Common myeloid progenitor, CD34-positive (primary cell): ENCODE measurements around the gene SH3BP4.
"Not testable (repeated sequence)": the region's sequence is repeated elsewhere in the genome, so short reads cannot be mapped to it uniquely, and the experiment has no call there.

Source experiments
- CTCF ChIA-PET: fragments of 350-600 bp; sonication (Branson Sonifier 250); formaldehyde crosslinking; loops from one replicate; lab custom pipeline; 2021; ENCODE audit warnings: antibody characterized with exemption; lab: Charles Lee
- POLR2A ChIA-PET: fragments of 350-600 bp; sonication (Branson Sonifier 250); formaldehyde crosslinking; loops from one replicate; lab custom pipeline; 2021; ENCODE audit warnings: antibody characterized with exemption; lab: Charles Lee
- DNase-seq, 3 donors: peaks; one replicate each; pipeline versions ENCODE4 v3.0.0 to v3.0.0-alpha.2; 2013
- H3K27ac ChIP-seq, 2 experiments: 1 replicate in 1 of 2; 2 replicates in 1 of 2; pipeline ENCODE4 v1.7.0; 2013; ENCODE audit warnings: inconsistent platforms in 2 of 2, low read length in 2 of 2, mild to moderate bottlenecking in 2 of 2, low read depth in 1 of 2, moderate library complexity in 1 of 2; ENCODE audit not compliant: severe bottlenecking in 2 of 2, insufficient read depth in 1 of 2, poor library complexity in 1 of 2
- H3K27me3 ChIP-seq, 5 experiments: replicated peaks in 2 of 5; 1 replicate in 3 of 5; 2 replicates in 2 of 5; pipeline versions ENCODE4 v1.6.1 to v1.7.0; 2013; ENCODE audit warnings: low read length in 4 of 5, mild to moderate bottlenecking in 2 of 5, moderate library complexity in 2 of 5, inconsistent platforms in 1 of 5; ENCODE audit not compliant: insufficient read depth in 5 of 5, control insufficient read depth in 4 of 5
- H3K36me3 ChIP-seq, 4 experiments: 1 replicate in 2 of 4; 2 replicates in 2 of 4; pipeline versions ENCODE4 v1.6.1 to v1.7.0; 2013; ENCODE audit warnings: low read length in 3 of 4, control low read depth in 1 of 4, mild to moderate bottlenecking in 1 of 4; ENCODE audit not compliant: control insufficient read depth in 4 of 4, insufficient read depth in 4 of 4
- H3K4me1 ChIP-seq, 4 experiments: 1 replicate in 3 of 4; 2 replicates in 1 of 4; pipeline versions ENCODE4 v1.6.1 to v1.7.1; 2013; ENCODE audit warnings: low read length in 3 of 4, mild to moderate bottlenecking in 3 of 4, control low read depth in 1 of 4, inconsistent platforms in 1 of 4, moderate library complexity in 1 of 4; ENCODE audit not compliant: control insufficient read depth in 4 of 4, insufficient read depth in 4 of 4; ENCODE audit errors: control extremely low read depth in 1 of 4
- H3K4me3 ChIP-seq, 7 experiments: 1 replicate in 4 of 7; 2 replicates in 3 of 7; pipeline versions ENCODE4 v1.5.1 to v1.7.0; 2013; ENCODE audit warnings: mild to moderate bottlenecking in 7 of 7, low read length in 6 of 7, moderate library complexity in 6 of 7, inconsistent platforms in 2 of 7, low read depth in 2 of 7, control low read depth in 1 of 7; ENCODE audit not compliant: insufficient read depth in 4 of 7, control insufficient read depth in 1 of 7; ENCODE audit errors: extremely low read depth in 1 of 7
- H3K9me3 ChIP-seq, 5 experiments: 1 replicate in 4 of 5; 2 replicates in 1 of 5; pipeline versions ENCODE4 v1.6.1 to v1.7.1; 2013; ENCODE audit warnings: low read length in 4 of 5, mild to moderate bottlenecking in 2 of 5, inconsistent platforms in 1 of 5, low read depth in 1 of 5, moderate library complexity in 1 of 5; ENCODE audit not compliant: control insufficient read depth in 4 of 5, insufficient read depth in 2 of 5; ENCODE audit errors: control extremely low read depth in 1 of 5
- WGBS: methylation state at CpG from one replicate; pipeline ENCODE4 v1.1.5; 2013; ENCODE audit not compliant: insufficient coverage; 5-methylcytosine and 5-hydroxymethylcytosine counted together

Gene SH3BP4

GRCh38 chr2:235054919-235055318 lies 103.1 kb downstream of the SH3BP4 start:
- H3K27me3 ChIP-seq = no peaks in the 10 kb centered on the region
- no peak overlapping the region for H3K27ac ChIP-seq
- H3K4me3 ChIP-seq = no peak overlapping the region
- POLR2A ChIA-PET = no interaction called here
- H3K4me1 ChIP-seq = peaks cover 0 to 12% (median 11%) of the 10 kb centered on the region in 4 experiments
- no peak for DNase-seq
- no peaks in the 10 kb centered on the region for H3K9me3 ChIP-seq
- CTCF ChIA-PET = interaction anchor here (0.6 to 1.4 kb wide), 5 partner anchors 12 to 509 kb away, joined by 3 to 4 read pairs (median 3); no protein-coding TSS in a partner anchor
- WGBS = 100% methylated on average over 6 of the region's 7 CpGs
- peaks cover 0 to 29% (median 11%) of the 10 kb centered on the region in 4 experiments for H3K36me3 ChIP-seq

GRCh38 chr2:235055891-235056516 lies 104.2 kb downstream of the SH3BP4 start:
- DNase-seq = peak; percentile 57 to 72 (median 72)
- no peaks in the 10 kb centered on the region for H3K27me3 ChIP-seq
- no peaks in the 10 kb centered on the region for H3K9me3 ChIP-seq
- POLR2A ChIA-PET = no interaction called here
- no peak overlapping the region for H3K4me3 ChIP-seq
- no peak overlapping the region for H3K27ac ChIP-seq
- CTCF ChIA-PET = interaction anchor here (0.9 to 1.4 kb wide), 10 partner anchors 8 to 510 kb away, joined by 3 to 5 read pairs (median 3); no protein-coding TSS in a partner anchor
- peaks cover 0 to 29% (median 11%) of the 10 kb centered on the region in 4 experiments for H3K36me3 ChIP-seq
- H3K4me1 ChIP-seq = peaks cover 0 to 8% (median 7%) of the 10 kb centered on the region in 4 experiments
- 71% methylated on average over 12 of the region's 12 CpGs for WGBS

- WGBS = 93% methylated on average over 5 of the region's 6 CpGs
- H3K27ac ChIP-seq = no peak overlapping the region
- CTCF ChIA-PET = interaction anchor here (0.6 to 1.4 kb wide), 7 partner anchors 9 to 505 kb away, joined by 3 to 4 read pairs (median 3); no protein-coding TSS in a partner anchor
- POLR2A ChIA-PET = interaction anchor here (0.6 kb wide), 1 partner anchor 497 kb away, joined by 4 read pairs; no protein-coding TSS in a partner anchor
- H3K4me1 ChIP-seq = peaks cover 0 to under 1% (median 0%) of the 10 kb centered on the region in 4 experiments
- H3K27me3 ChIP-seq = no peaks in the 10 kb centered on the region
- peaks cover 0 to 29% (median 11%) of the 10 kb centered on the region in 4 experiments for H3K36me3 ChIP-seq
- no peaks in the 10 kb centered on the region for H3K9me3 ChIP-seq
- DNase-seq = no peak
- no peak overlapping the region for H3K4me3 ChIP-seq
Measured at GRCh38 chr2:235056768-235057167, 105.0 kb downstream of the SH3BP4 start.

GRCh38 chr2:235057616-235058015 lies 105.8 kb downstream of the SH3BP4 start:
- H3K4me1 ChIP-seq, H3K27ac ChIP-seq, H3K9me3 ChIP-seq, H3K27me3 ChIP-seq, H3K4me3 ChIP-seq, DNase-seq, POLR2A ChIA-PET: not testable (repeated sequence)
- CTCF ChIA-PET = interaction anchor here (0.6 to 1.2 kb wide), 3 partner anchors 18 to 101 kb away, joined by 3 read pairs; no protein-coding TSS in a partner anchor
- peaks cover 0 to 26% (median 9%) of the 10 kb centered on the region in 4 experiments for H3K36me3 ChIP-seq
- WGBS = no CpG with 5 or more reads among the region's 3 CpGs

GRCh38 chr2:235059161-235059560 lies 107.3 kb downstream of the SH3BP4 start:
- no peak overlapping the region for H3K4me3 ChIP-seq
- no peaks in the 10 kb centered on the region for H3K9me3 ChIP-seq
- no peaks in the 10 kb centered on the region for H3K4me1 ChIP-seq
- H3K27ac ChIP-seq = no peak overlapping the region
- ChIA-PET POLR2A (no interaction called here), CTCF (interaction anchor here (0.6 kb wide), 1 partner anchor 10 kb away, joined by 3 read pairs; no protein-coding TSS in a partner anchor)
- peaks cover 0 to 11% (median 3%) of the 10 kb centered on the region in 4 experiments for H3K36me3 ChIP-seq
- WGBS = 100% methylated on average over 1 of the region's 1 CpG
- DNase-seq = no peak
- H3K27me3 ChIP-seq = peaks cover 0 to 6% (median 0%) of the 10 kb centered on the region in 5 experiments

- Histone ChIP-seq H3K4me1 (no peaks in the 10 kb centered on the region), H3K27me3 (peaks cover 0 to 6% (median 0%) of the 10 kb centered on the region in 5 experiments), H3K9me3 (no peaks in the 10 kb centered on the region), H3K4me3 (no peak overlapping the region), H3K36me3 (no peaks in the 10 kb centered on the region), H3K27ac (no peak overlapping the region)
- POLR2A ChIA-PET = no interaction called here
- no peak for DNase-seq
- 96% methylated on average over 10 of the region's 10 CpGs for WGBS
- CTCF ChIA-PET = interaction anchor here (1.7 kb wide), 1 partner anchor 515 kb away, joined by 6 read pairs; no protein-coding TSS in a partner anchor
Measured at GRCh38 chr2:235061656-235062055, 109.8 kb downstream of the SH3BP4 start.

GRCh38 chr2:235063471-235063961 lies 111.7 kb downstream of the SH3BP4 start:
- ChIA-PET CTCF (interaction anchor here (0.7 kb wide), 1 partner anchor 11 kb away, joined by 3 read pairs; no protein-coding TSS in a partner anchor), POLR2A (no interaction called here)
- Histone ChIP-seq H3K27ac (no peak overlapping the region), H3K36me3 (no peaks in the 10 kb centered on the region), H3K4me1 (no peaks in the 10 kb centered on the region), H3K27me3 (peaks cover 0 to 6% (median 0%) of the 10 kb centered on the region in 5 experiments), H3K4me3 (no peak overlapping the region), H3K9me3 (no peaks in the 10 kb centered on the region)
- no peak for DNase-seq
- WGBS = 85% methylated on average over 17 of the region's 17 CpGs
